Dendritic cell treated with granulocyte-macrophage colony-stimulating factor and Interleukin-4, amounts not matched to agents 40 ng/mL and 50 ng/mL, for 4 days (primary cell): ENCODE data around the gene MXD4.
"Not testable (repeated sequence)": the region's sequence is repeated elsewhere in the genome, so short reads cannot be mapped to it uniquely, and the experiment has no call there.

Experiments used
- H3K27ac Mint-ChIP-seq: one replicate; pipeline ENCODE4 v1.8.0; 2022; ENCODE audit warnings: mild to moderate bottlenecking, mixed read lengths
- H3K27me3 Mint-ChIP-seq: one replicate; pipeline ENCODE4 v1.8.0; 2022; ENCODE audit warnings: mild to moderate bottlenecking, mixed read lengths
- H3K36me3 Mint-ChIP-seq: one replicate; pipeline ENCODE4 v1.8.0; 2022; ENCODE audit warnings: low read depth, mixed read lengths
- H3K4me1 Mint-ChIP-seq: one replicate; pipeline ENCODE4 v1.8.0; 2022; ENCODE audit warnings: low read depth, mixed read lengths
- H3K4me3 Mint-ChIP-seq: one replicate; pipeline ENCODE4 v1.8.0; 2022; ENCODE audit warnings: mild to moderate bottlenecking, moderate library complexity, mixed read lengths
- H3K9me3 Mint-ChIP-seq: one replicate; pipeline ENCODE4 v1.8.0; 2022; ENCODE audit warnings: mixed read lengths
- intact Hi-C: fragments of 100-400 bp; cut with micrococcal nuclease; formaldehyde crosslinking; loops from one replicate; pipeline ENCODE4 v1.15.0; 2022

Gene MXD4

GRCh38 chr4:2287594-2287915, 25.6 kb upstream of the MXD4 start:
- intact Hi-C loops, result no loop called here
- peaks cover 12% of the 10 kb centered on the region for H3K4me1 Mint-ChIP-seq
- H3K4me3 Mint-ChIP-seq, result no peak overlapping the region
- peaks cover 15% of the 10 kb centered on the region for H3K36me3 Mint-ChIP-seq
- no peaks in the 10 kb centered on the region for H3K9me3 Mint-ChIP-seq
- no peak overlapping the region for H3K27ac Mint-ChIP-seq
- peaks cover 21% of the 10 kb centered on the region for H3K27me3 Mint-ChIP-seq

GRCh38 chr4:2286904-2287593, 25.1 kb upstream of the MXD4 start:
- intact Hi-C loops, result no loop called here
- H3K27me3 Mint-ChIP-seq, result peaks cover 18% of the 10 kb centered on the region
- H3K27ac Mint-ChIP-seq, result no peak overlapping the region
- H3K9me3 Mint-ChIP-seq, result no peaks in the 10 kb centered on the region
- peaks cover 15% of the 10 kb centered on the region for H3K36me3 Mint-ChIP-seq
- H3K4me3 Mint-ChIP-seq, result no peak overlapping the region
- peaks cover 14% of the 10 kb centered on the region for H3K4me1 Mint-ChIP-seq

GRCh38 chr4:2285613-2286381, 23.9 kb upstream of the MXD4 start:
- Mint-ChIP-seq H3K36me3 (peaks cover 12% of the 10 kb centered on the region), H3K27me3 (peaks cover 9% of the 10 kb centered on the region), H3K27ac (no peak overlapping the region), H3K9me3 (no peaks in the 10 kb centered on the region), H3K4me1 (peaks cover 15% of the 10 kb centered on the region), H3K4me3 (no peak overlapping the region)
- intact Hi-C loops, result no loop called here

GRCh38 chr4:2284934-2285612, 23.2 kb upstream of the MXD4 start:
- no peak overlapping the region for H3K27ac Mint-ChIP-seq
- peaks cover 5% of the 10 kb centered on the region for H3K36me3 Mint-ChIP-seq

GRCh38 chr4:2284161-2284933, 22.4 kb upstream of the MXD4 start:
- no peaks in the 10 kb centered on the region for H3K36me3 Mint-ChIP-seq
- peaks cover 11% of the 10 kb centered on the region for H3K4me1 Mint-ChIP-seq
- H3K27ac Mint-ChIP-seq, result no peak overlapping the region
- intact Hi-C loops, result no loop called here
- no peak overlapping the region for H3K4me3 Mint-ChIP-seq
- H3K27me3 Mint-ChIP-seq, result peaks cover 3% of the 10 kb centered on the region
- H3K9me3 Mint-ChIP-seq, result no peaks in the 10 kb centered on the region

More at GRCh38 chr4:2284934-2285612, 23.2 kb upstream of the MXD4 start:
- peaks cover 11% of the 10 kb centered on the region for H3K4me1 Mint-ChIP-seq
- intact Hi-C loops, result no loop called here
- H3K4me3 Mint-ChIP-seq, result no peak overlapping the region
- no peaks in the 10 kb centered on the region for H3K9me3 Mint-ChIP-seq
- peaks cover 6% of the 10 kb centered on the region for H3K27me3 Mint-ChIP-seq

- intact Hi-C loops, result no loop called here
- no peaks in the 10 kb centered on the region for H3K36me3 Mint-ChIP-seq
- H3K27ac Mint-ChIP-seq, result no peak overlapping the region
- peaks cover 3% of the 10 kb centered on the region for H3K27me3 Mint-ChIP-seq
- no peak overlapping the region for H3K4me3 Mint-ChIP-seq
- H3K9me3 Mint-ChIP-seq, result no peaks in the 10 kb centered on the region
- peaks cover 11% of the 10 kb centered on the region for H3K4me1 Mint-ChIP-seq
Measured at GRCh38 chr4:2283199-2283711, 21.3 kb upstream of the MXD4 start.

- no peaks in the 10 kb centered on the region for H3K36me3 Mint-ChIP-seq
- intact Hi-C loops, result no loop called here
- H3K4me3 Mint-ChIP-seq, result no peak overlapping the region
- peaks cover 3% of the 10 kb centered on the region for H3K27me3 Mint-ChIP-seq
- no peaks in the 10 kb centered on the region for H3K9me3 Mint-ChIP-seq
- H3K4me1 Mint-ChIP-seq, result peaks cover 11% of the 10 kb centered on the region
- no peak overlapping the region for H3K27ac Mint-ChIP-seq
Measured at GRCh38 chr4:2281575-2282343, 19.9 kb upstream of the MXD4 start.

GRCh38 chr4:2280531-2281300, 18.8 kb upstream of the MXD4 start:
- Mint-ChIP-seq H3K9me3 (no peaks in the 10 kb centered on the region), H3K27ac (peak overlapping the region; percentile 61), H3K27me3 (peaks cover 3% of the 10 kb centered on the region), H3K4me3 (no peak overlapping the region), H3K36me3 (no peaks in the 10 kb centered on the region), H3K4me1 (peaks cover 11% of the 10 kb centered on the region)
- intact Hi-C loops, result no loop called here

GRCh38 chr4:2277956-2278355, 16.0 kb upstream of the MXD4 start:
- H3K4me1 Mint-ChIP-seq, result peaks cover 11% of the 10 kb centered on the region
- no peaks in the 10 kb centered on the region for H3K9me3 Mint-ChIP-seq
- intact Hi-C loops, result no loop called here
- peaks cover 4% of the 10 kb centered on the region for H3K36me3 Mint-ChIP-seq
- peaks cover 3% of the 10 kb centered on the region for H3K27me3 Mint-ChIP-seq
- no peak overlapping the region for H3K4me3 Mint-ChIP-seq
- H3K27ac Mint-ChIP-seq, result no peak overlapping the region

- Mint-ChIP-seq H3K9me3 (no peaks in the 10 kb centered on the region), H3K4me3 (no peak overlapping the region), H3K27me3 (peaks cover 3% of the 10 kb centered on the region), H3K36me3 (peaks cover 12% of the 10 kb centered on the region), H3K4me1 (peaks cover 6% of the 10 kb centered on the region), H3K27ac (no peak overlapping the region)
- intact Hi-C loops, result no loop called here
Measured at GRCh38 chr4:2276581-2277325, 14.8 kb upstream of the MXD4 start.

- no peak overlapping the region for H3K4me3 Mint-ChIP-seq
- no peaks in the 10 kb centered on the region for H3K4me1 Mint-ChIP-seq
- intact Hi-C loops, result no loop called here
- no peaks in the 10 kb centered on the region for H3K27me3 Mint-ChIP-seq
- H3K9me3 Mint-ChIP-seq, result no peaks in the 10 kb centered on the region
- H3K36me3 Mint-ChIP-seq, result peaks cover 23% of the 10 kb centered on the region
- no peak overlapping the region for H3K27ac Mint-ChIP-seq
Measured at GRCh38 chr4:2275546-2276251, 13.8 kb upstream of the MXD4 start.

- intact Hi-C loops, H3K4me3 Mint-ChIP-seq, H3K4me1 Mint-ChIP-seq, H3K9me3 Mint-ChIP-seq, H3K27ac Mint-ChIP-seq, H3K27me3 Mint-ChIP-seq: not testable (repeated sequence)
- H3K36me3 Mint-ChIP-seq, result peaks cover 27% of the 10 kb centered on the region
Measured at GRCh38 chr4:2275044-2275397, 13.1 kb upstream of the MXD4 start.
